Stomach (tissue), 4 donors: Measurements from ENCODE around the gene ARHGAP26.

Experiments used
- CTCF ChIP-seq, 7 experiments: fragments of 450-650 bp in 4 of 7; fragments of 200-600 bp in 3 of 7; sonication (generic) in 3 of 7; IDR thresholded peaks; one replicate each; pipeline ENCODE4 v1.5.1; 2016 to 2019; ENCODE audit warnings: antibody characterized with exemption in 7 of 7, control low read depth in 2 of 7, mild to moderate bottlenecking in 1 of 7
- EP300 ChIP-seq: sonication (generic); formaldehyde crosslinking; IDR thresholded peaks from one replicate; pipeline ENCODE4 v1.6.1; 2017; ENCODE audit warnings: antibody characterized with exemption
- POLR2A ChIP-seq, 4 donors: fragments of 450-650 bp; IDR thresholded peaks; one replicate each; pipeline ENCODE4 v1.6.1; 2016; ENCODE audit warnings: antibody characterized with exemption in 4 of 4, control low read depth in 2 of 4, mild to moderate bottlenecking in 1 of 4, moderate library complexity in 1 of 4
- POLR2AphosphoS5 ChIP-seq, 3 donors: sonication (generic); formaldehyde crosslinking; IDR thresholded peaks; one replicate each; pipeline ENCODE4 v1.6.1; 2016; ENCODE audit warnings: antibody characterized with exemption in 3 of 3

- no peak for TF ChIP-seq EP300
- TF ChIP-seq CTCF (IDR thresholded peaks at IDR 0.05): no peak
- no peak for TF ChIP-seq POLR2A (IDR thresholded peaks at IDR 0.05)
- TF ChIP-seq POLR2AphosphoS5 (IDR thresholded peaks at IDR 0.05): no peak
Observed at GRCh38 chr5:143113461-143113860, 343.3 kb downstream of the ARHGAP26 start.
